ENCODE results near the gene PSORS1C1.
"Not testable (repeated sequence)": the region's sequence is repeated elsewhere in the genome, so short reads cannot be mapped to it uniquely, and the experiment has no call there.

PSORS1C1 gene

DNA sequence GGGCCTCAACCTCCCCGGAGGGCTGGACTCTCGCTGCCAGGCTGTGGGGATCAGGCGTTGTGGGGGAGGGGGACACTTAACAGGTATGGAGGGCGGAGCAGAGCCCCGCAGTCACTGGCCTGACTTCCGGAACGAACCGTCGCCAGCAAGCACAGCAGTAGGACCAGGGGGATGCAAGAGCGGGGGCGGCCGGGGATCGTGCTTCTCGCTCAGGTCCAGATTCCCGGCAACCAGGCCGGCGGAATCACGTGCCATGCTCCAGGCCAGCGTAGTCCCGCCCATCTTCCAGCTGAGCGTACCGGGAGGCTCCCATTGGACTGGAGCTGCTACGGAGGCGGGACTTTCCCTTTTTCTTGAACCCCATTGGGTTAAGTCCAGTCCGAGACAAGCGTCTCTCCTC is 65.9 kb downstream of the PSORS1C1 start:
- no peak for DNase-seq

DNA sequence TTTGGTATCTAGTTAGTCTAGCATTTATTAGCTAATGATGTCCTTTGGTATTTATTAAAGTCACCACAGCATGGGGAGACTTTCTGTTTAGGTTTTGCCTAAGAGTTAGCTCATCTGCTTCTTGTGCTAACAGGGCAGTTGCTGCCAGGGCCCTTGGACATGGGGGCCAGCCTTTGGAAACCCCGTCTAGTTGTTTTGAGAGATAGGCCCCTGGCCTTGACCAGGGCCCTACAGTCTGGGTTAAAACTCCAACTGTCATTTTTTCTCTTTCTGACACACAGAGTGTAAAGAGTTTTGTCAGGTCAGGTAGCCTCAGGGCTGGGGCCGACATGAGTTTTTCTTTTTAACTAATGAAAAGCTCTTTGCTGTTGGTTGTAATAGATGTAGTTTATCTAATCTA is 68.7 kb downstream of the PSORS1C1 start:
- DNase-seq, result not testable (repeated sequence)

DNA sequence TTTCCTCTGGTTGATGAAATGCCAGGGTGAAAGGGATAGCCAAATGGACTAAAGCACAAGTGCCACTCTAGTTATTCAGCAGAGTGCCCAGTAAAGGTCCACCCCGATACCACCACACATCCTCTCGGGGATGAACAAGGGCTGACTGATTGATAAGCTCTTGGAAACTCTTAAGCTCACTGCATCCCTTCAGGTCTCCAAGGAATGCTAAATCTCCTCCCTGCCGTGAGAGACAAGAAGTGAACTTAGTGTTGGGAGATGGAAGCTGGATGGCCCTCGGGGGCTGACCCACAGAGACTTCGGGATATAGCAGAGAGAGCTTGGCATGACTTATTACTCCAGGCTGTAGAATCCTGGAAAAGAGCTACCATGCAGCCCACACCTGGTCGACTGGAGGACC is 69.3 kb downstream of the PSORS1C1 start:
- DNase-seq, result not testable (repeated sequence)

DNA sequence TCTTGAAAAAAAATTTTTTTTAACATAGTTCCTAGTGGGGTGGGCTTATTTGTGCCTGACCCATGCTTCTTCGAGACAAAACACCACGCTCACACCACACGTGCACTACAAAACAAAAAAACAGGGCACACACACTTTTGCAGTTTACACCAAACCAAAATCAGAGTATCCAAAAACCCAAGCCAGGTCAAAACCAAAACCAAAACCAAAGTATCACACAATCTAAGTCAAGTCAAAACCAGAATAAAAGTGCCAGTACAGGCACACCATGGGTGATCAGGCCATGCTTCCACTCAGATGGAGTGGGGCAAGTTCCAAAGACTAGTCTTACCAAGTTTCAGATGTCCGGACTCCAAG is 71.1 kb downstream of the PSORS1C1 start:
- DNase-seq, result not testable (repeated sequence)

DNA sequence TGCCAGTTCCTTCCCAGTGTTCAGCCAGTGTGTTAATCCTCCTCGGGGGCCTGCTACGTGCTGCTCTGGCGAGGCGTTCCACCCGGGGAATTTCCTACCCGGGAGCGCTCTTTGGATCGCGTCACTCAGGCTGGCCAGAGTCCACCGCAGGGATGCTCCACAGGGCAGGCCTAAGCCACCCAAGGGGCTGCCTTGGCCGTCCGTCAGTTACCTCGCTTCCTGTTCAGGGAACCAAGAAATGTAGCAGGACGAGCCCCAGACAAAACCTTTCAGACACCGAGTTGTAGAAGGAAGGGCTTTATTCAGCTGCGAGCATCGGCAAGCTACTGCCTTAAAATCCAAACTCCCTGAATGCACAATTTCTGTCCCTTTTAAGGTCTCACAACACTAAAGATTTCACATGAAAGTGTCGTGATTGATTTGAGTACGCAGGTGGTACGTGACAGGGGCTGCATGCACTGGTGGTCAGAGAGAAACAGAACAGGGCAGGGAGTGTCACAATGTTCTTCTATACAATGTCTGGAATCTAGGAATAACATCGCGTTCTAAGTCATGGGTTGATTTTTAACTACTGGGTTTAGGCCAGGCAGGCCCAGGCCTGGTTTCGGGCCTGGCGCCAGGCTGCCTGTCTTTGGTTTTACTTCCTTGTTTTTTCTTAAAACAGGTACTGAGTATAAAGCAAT is 71.6 kb downstream of the PSORS1C1 start:
- DNase-seq, result no peak

DNA sequence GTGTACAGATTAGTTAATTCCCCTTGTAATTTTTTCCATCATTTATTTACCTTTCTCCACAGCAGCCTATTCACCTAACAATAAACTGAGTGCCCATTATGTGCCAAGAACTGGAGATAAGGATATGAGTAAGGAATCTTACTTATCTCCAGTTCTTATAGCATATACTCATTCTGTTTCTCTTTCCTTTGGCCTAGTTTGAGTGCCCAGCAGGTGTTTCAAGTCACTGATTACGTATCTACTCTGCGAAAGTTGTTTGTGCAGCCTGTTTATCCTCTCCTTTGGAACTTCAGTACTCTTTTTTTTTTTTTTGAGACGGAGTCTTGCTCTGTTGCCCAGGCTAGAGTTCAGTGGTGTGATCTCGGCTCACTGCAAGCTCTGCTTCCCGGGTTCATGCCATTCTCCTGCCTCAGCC is 73.2 kb downstream of the PSORS1C1 start:
- DNase-seq, result no peak

DNA sequence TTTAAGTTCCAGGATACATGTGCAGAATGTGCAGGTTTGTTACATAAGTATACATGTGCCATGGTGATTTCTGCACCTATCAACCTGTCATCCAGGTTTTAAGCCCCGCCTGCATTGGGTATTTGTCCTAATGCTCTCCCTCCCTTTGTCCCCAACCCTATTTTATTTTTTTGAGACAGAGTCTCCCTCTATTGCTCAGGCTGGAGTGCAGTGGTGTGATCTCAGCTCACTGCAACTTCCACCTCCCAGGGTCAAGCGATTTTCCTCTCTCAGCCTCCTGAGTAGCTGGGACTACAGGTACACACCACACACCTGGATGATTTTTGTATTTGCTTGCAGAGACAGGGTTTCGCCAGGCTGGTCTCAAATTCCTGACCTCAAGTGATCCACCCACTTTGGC is 74.6 kb downstream of the PSORS1C1 start:
- DNase-seq, result not testable (repeated sequence)

Measured in NCI-H2107 (cell line).